CD14-positive monocyte (primary cell): Measurements from ENCODE around the gene VPS26C. TPM values are rescaled to one million over a fixed set of nuclear protein-coding genes. Genes with fewer than 3 reads are reported as not detected.

Experiments used
- DNase-seq, 3 donors: peaks; one replicate each; pipeline ENCODE4 v3.0.0-alpha.2; 2011 to 2022
- H2AFZ ChIP-seq: 2 replicates; pipeline ENCODE4 v1.6.0; 2012; ENCODE audit warnings: mild to moderate bottlenecking, low read depth, low read length, inconsistent platforms; ENCODE audit not compliant: insufficient read depth, poor library complexity, severe bottlenecking
- H3K27ac ChIP-seq, 2 donors: 1 replicate in 1 of 2; 2 replicates in 1 of 2; pipeline ENCODE4 v1.5.1; 2012 to 2013; ENCODE audit warnings: low read length in 2 of 2, control low read depth in 1 of 2, inconsistent platforms in 1 of 2, low read depth in 1 of 2, mild to moderate bottlenecking in 1 of 2
- H3K27me3 ChIP-seq, 2 donors: one replicate each; pipeline versions ENCODE4 v1.6.0 to v1.6.1; 2011 to 2013; ENCODE audit warnings: low read length in 2 of 2; ENCODE audit not compliant: control insufficient read depth in 2 of 2, insufficient read depth in 2 of 2
- H3K36me3 ChIP-seq, 2 donors: replicated peaks in 1 of 2; 1 replicate in 1 of 2; 2 replicates in 1 of 2; pipeline versions ENCODE4 v1.5.1 to v1.6.1; 2012 to 2013; ENCODE audit warnings: low read length in 2 of 2, control low read depth in 1 of 2, inconsistent platforms in 1 of 2, mild to moderate bottlenecking in 1 of 2; ENCODE audit not compliant: insufficient read depth in 2 of 2, control insufficient read depth in 1 of 2
- H3K4me1 ChIP-seq, 2 donors: 1 replicate in 1 of 2; 2 replicates in 1 of 2; pipeline versions ENCODE4 v1.5.1 to v1.6.1; 2012 to 2013; ENCODE audit warnings: low read length in 2 of 2, control low read depth in 1 of 2, inconsistent platforms in 1 of 2, mild to moderate bottlenecking in 1 of 2, moderate library complexity in 1 of 2; ENCODE audit not compliant: insufficient read depth in 2 of 2, control insufficient read depth in 1 of 2
- H3K4me2 ChIP-seq: replicated peaks from 2 replicates; pipeline ENCODE3; 2012; ENCODE audit warnings: low read length, moderate library complexity, mild to moderate bottlenecking; ENCODE audit not compliant: poor library complexity, severe bottlenecking; ENCODE audit errors: extremely low read depth
- H3K4me3 ChIP-seq, 3 experiments: fragments of 200-600 bp in 1 of 3; sonication (generic) in 1 of 3; replicated peaks in 1 of 3; 1 replicate in 2 of 3; 2 replicates in 1 of 3; pipeline ENCODE4 v1.5.1; 2011 to 2013; ENCODE audit warnings: low read length in 3 of 3, mild to moderate bottlenecking in 3 of 3, control low read depth in 2 of 3, low read depth in 2 of 3, inconsistent platforms in 1 of 3, moderate library complexity in 1 of 3
- H3K79me2 ChIP-seq: 2 replicates; pipeline ENCODE4 v1.6.0; 2012; ENCODE audit warnings: mild to moderate bottlenecking, control low read depth, inconsistent platforms, low read length, moderate library complexity; ENCODE audit not compliant: insufficient read depth
- H3K9ac ChIP-seq: 2 replicates; pipeline ENCODE4 v1.6.0; 2017; ENCODE audit warnings: low read length, mild to moderate bottlenecking; ENCODE audit not compliant: insufficient read depth, poor library complexity, severe bottlenecking
- H3K9me3 ChIP-seq, 2 donors: replicated peaks in 1 of 2; 1 replicate in 1 of 2; 2 replicates in 1 of 2; pipeline versions ENCODE4 v1.5.1 to v1.6.1; 2012 to 2013; ENCODE audit warnings: low read length in 2 of 2, control low read depth in 1 of 2; ENCODE audit not compliant: control insufficient read depth in 1 of 2, insufficient read depth in 1 of 2
- H4K20me1 ChIP-seq: 2 replicates; pipeline ENCODE4 v1.6.0; 2012; ENCODE audit warnings: mild to moderate bottlenecking, low read length, control low read depth, moderate library complexity; ENCODE audit not compliant: insufficient read depth
- H3K27ac Mint-ChIP-seq, 7 donors: one replicate each; pipeline ENCODE4 v1.8.0; 2020; ENCODE audit warnings: mild to moderate bottlenecking in 7 of 7, mixed read lengths in 7 of 7, moderate library complexity in 6 of 7, inconsistent platforms in 2 of 7
- H3K27me3 Mint-ChIP-seq, 3 donors: one replicate each; pipeline ENCODE4 v1.8.0; 2021 to 2022; ENCODE audit warnings: low read depth in 3 of 3, mild to moderate bottlenecking in 3 of 3, mixed read lengths in 3 of 3, moderate library complexity in 3 of 3, inconsistent platforms in 1 of 3
- H3K36me3 Mint-ChIP-seq, 2 donors: one replicate each; pipeline ENCODE4 v1.8.0; 2020; ENCODE audit warnings: mixed read lengths in 2 of 2, inconsistent platforms in 1 of 2, mild to moderate bottlenecking in 1 of 2
- H3K4me1 Mint-ChIP-seq: one replicate; pipeline ENCODE4 v1.8.0; 2020; ENCODE audit warnings: mild to moderate bottlenecking, mixed read lengths
- H3K4me3 Mint-ChIP-seq, 2 donors: one replicate each; pipeline ENCODE4 v1.8.0; 2020; ENCODE audit warnings: mild to moderate bottlenecking in 2 of 2, mixed read lengths in 2 of 2, moderate library complexity in 1 of 2
- H3K9me3 Mint-ChIP-seq, 7 donors: one replicate each; pipeline ENCODE4 v1.8.0; 2020 to 2022; ENCODE audit warnings: mixed read lengths in 7 of 7, mild to moderate bottlenecking in 6 of 7, moderate library complexity in 6 of 7, inconsistent platforms in 2 of 7
- CTCF ChIP-seq: fragments of 200-600 bp; IDR thresholded peaks from one replicate; pipeline ENCODE4 v1.8.0; 2022; ENCODE audit warnings: antibody characterized with exemption, mild to moderate bottlenecking
- WGBS: methylation state at CpG from one replicate; pipeline ENCODE4 v1.1.5; 2013; ENCODE audit warnings: missing lambda C conversion rate; ENCODE audit not compliant: insufficient coverage; 5-methylcytosine and 5-hydroxymethylcytosine counted together
- intact Hi-C, 2 donors: fragments of 100-400 bp; cut with micrococcal nuclease; formaldehyde crosslinking; loops; one replicate each; pipeline versions ENCODE4 v1.15.0 to v1.15.1; 2023
- polyA plus RNA-seq, 3 donors: library from polyadenylated mRNA; depleted of rRNA in 1 of 3; unstranded in 2 of 3; stranded (reverse) in 1 of 3; fragments of 300-500 nt in 2 of 3; fragments of >200 nt in 1 of 3; fragmentation: Illumina TruSeq in 2 of 3; gene quantifications; 1 replicate in 2 of 3; 2 replicates in 1 of 3; pipeline ENCODE4 v1.2.3, GENCODE V29; 2012 to 2021

Gene VPS26C
- polyA plus RNA-seq, 3 donors, result 45.4 to 75.4 (median 69.3) TPM

- WGBS, result 31% methylated on average over 2 of the region's 9 CpGs
- peak overlapping the region in 2 of 7 donors; percentile 35 to 37 for H3K27ac Mint-ChIP-seq
- TF ChIP-seq CTCF, result no peak
Observed at GRCh38 chr21:37273911-37274690, 7.0 kb upstream of the VPS26C start.

GRCh38 chr21:37273440-37273839, 6.3 kb upstream of the VPS26C start:
- intact Hi-C loops, result no loop called here
- Histone ChIP-seq H3K27ac (no peak overlapping the region), H3K79me2 (no peaks in the 10 kb centered on the region), H4K20me1 (no peaks in the 10 kb centered on the region), H3K4me1 (peaks cover 2 to 3% of the 10 kb centered on the region in 2 donors), H3K36me3 (no peaks in the 10 kb centered on the region), H3K27me3 (no peaks in the 10 kb centered on the region), H3K4me2 (no peak overlapping the region), H3K9ac (no peak overlapping the region), H2AFZ (no peak overlapping the region), H3K9me3 (no peaks in the 10 kb centered on the region), H3K4me3 (no peak overlapping the region)
- no peak for DNase-seq
- no peak for TF ChIP-seq CTCF
- Mint-ChIP-seq H3K27ac (peak overlapping the region in 1 of 7 donors; percentile 35), H3K9me3 (peaks cover 0 to 5% (median 3%) of the 10 kb centered on the region in 7 donors), H3K4me3 (no peak overlapping the region), H3K27me3 (peaks cover 0 to 3% (median 1%) of the 10 kb centered on the region in 3 donors), H3K36me3 (peaks cover 0 to 4% of the 10 kb centered on the region in 2 donors), H3K4me1 (peaks cover 7% of the 10 kb centered on the region)
- whole genome bisulfite sequencing, result no CpG with 5 or more reads among the region's 1 CpG

More at GRCh38 chr21:37273911-37274690, 7.0 kb upstream of the VPS26C start:
- Mint-ChIP-seq H3K27me3 (peaks cover 0 to 3% (median 1%) of the 10 kb centered on the region in 3 donors), H3K9me3 (peaks cover 0 to 5% (median 3%) of the 10 kb centered on the region in 7 donors), H3K4me1 (peaks cover 4% of the 10 kb centered on the region), H3K4me3 (no peak overlapping the region), H3K36me3 (peaks cover 0 to 4% of the 10 kb centered on the region in 2 donors)
- Histone ChIP-seq H4K20me1 (no peaks in the 10 kb centered on the region), H3K4me1 (no peaks in the 10 kb centered on the region), H3K4me3 (no peak overlapping the region), H3K4me2 (no peak overlapping the region), H3K36me3 (no peaks in the 10 kb centered on the region), H3K79me2 (no peaks in the 10 kb centered on the region), H2AFZ (no peak overlapping the region), H3K27ac (no peak overlapping the region), H3K27me3 (no peaks in the 10 kb centered on the region), H3K9me3 (no peaks in the 10 kb centered on the region), H3K9ac (no peak overlapping the region)
- intact Hi-C loops, result no loop called here
- DNase-seq, result no peak
